ENCODE data around the gene BOK. TPM values are rescaled to one million over a fixed set of nuclear protein-coding genes. Genes with fewer than 3 reads are reported as not detected.
"Not testable (repeated sequence)": the region's sequence is repeated elsewhere in the genome, so short reads cannot be mapped to it uniquely, and the experiment has no call there.

The BOK gene
- total and polyA plus RNA-seq, 2 donors (not counting 3 experiments of a cell fraction or from before 2014, with no cell fraction given): 76.0 to 95.5 TPM

- H3K36me3 ChIP-seq (ENCODE audit: control insufficient read depth in 2 of 2, extremely low read depth in 1 of 2, insufficient read depth in 2 of 2, low read length in 2 of 2); BruUV-seq (replicated peaks); H3K9ac ChIP-seq (replicated peaks; ENCODE audit: extremely low read depth, insufficient read depth, low read length); H4K20me1 ChIP-seq (replicated peaks; ENCODE audit: control insufficient read depth, extremely low read depth, insufficient read depth, low read length); H3K79me2 ChIP-seq (ENCODE audit: control insufficient read depth, insufficient read depth, low read length); intact Hi-C loops (cut with micrococcal nuclease); H3K27me3 ChIP-seq (ENCODE audit: control insufficient read depth in 2 of 2, insufficient read depth in 2 of 2, low read length in 2 of 2); dilution Hi-C loops (cut with MboI; ENCODE audit: extremely low pct_ligation_motif_present, low sequenced_read_pairs); H3K4me2 ChIP-seq (ENCODE audit: insufficient read depth, low read length); H2AFZ ChIP-seq (ENCODE audit: low read depth, low read length); H3K9me3 ChIP-seq (replicated peaks; ENCODE audit: control insufficient read depth, insufficient read depth, low read length); H3K27ac ChIP-seq (ENCODE audit: insufficient read depth, low read depth, low read length); FAIRE-seq; H3K4me1 ChIP-seq (ENCODE audit: control insufficient read depth, extremely low read depth, insufficient read depth, low read length); DNase-seq (ENCODE audit: low read depth, low spot score); H3K9me1 ChIP-seq (replicated peaks; ENCODE audit: control insufficient read depth, extremely low read depth, insufficient read depth, low read length); H3K4me3 ChIP-seq (replicated peaks in 1 of 3; ENCODE audit: insufficient read depth in 1 of 3, low read depth in 1 of 3, low read length in 3 of 3): not testable (repeated sequence)
- ChIA-PET CTCF (interaction anchor here (1.3 kb wide), 1 partner anchor 9 kb away, joined by 3 read pairs; no protein-coding TSS in a partner anchor), POLR2A (interaction anchor here (0.7 kb wide), 1 partner anchor 340 kb away, joined by 3 read pairs; no protein-coding TSS in a partner anchor)
Observed at GRCh38 chr2:241525818-241526780, 32.4 kb upstream of the BOK start.

DNA sequence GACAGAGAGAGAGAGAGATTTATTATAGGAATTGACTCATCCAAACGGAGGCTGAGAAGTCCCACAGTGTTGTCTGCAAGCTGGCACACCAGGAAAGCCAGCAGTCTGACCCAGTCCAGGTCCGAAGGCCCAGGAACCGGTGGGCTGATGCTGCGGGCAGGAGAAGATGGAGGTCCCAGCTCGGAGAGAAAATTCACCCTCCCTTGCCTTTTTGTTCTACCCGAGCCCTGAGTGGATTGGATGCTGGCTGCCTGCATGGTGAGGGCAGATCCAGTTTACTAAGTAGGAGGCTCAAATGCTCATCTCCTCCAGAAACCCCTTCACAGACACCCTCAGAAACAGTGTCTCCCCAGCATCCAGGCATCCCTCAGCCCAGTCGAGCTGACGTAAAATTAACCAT, 28.0 kb upstream of the BOK start:
- no peak overlapping the region for H2AFZ ChIP-seq (ENCODE audit: low read depth, low read length)
- intact Hi-C loops (cut with micrococcal nuclease) (no loop called here), dilution Hi-C loops (cut with MboI; ENCODE audit: extremely low pct_ligation_motif_present, low sequenced_read_pairs) (no loop called here)
- POLR2A ChIA-PET: no interaction called here
- no peaks in the 10 kb centered on the region for H3K36me3 ChIP-seq (ENCODE audit: control insufficient read depth in 2 of 2, extremely low read depth in 1 of 2, insufficient read depth in 2 of 2, low read length in 2 of 2)
- TF ChIP-seq POLR2AphosphoS5 (IDR thresholded peaks at IDR 0.05; ENCODE audit: insufficient read depth, low read depth, low read length) (no peak), GATA2 (IDR thresholded peaks at IDR 0.05; ENCODE audit: insufficient read depth, insufficient read length, low read depth, low read length) (no peak), MYC (IDR thresholded peaks at IDR 0.05; ENCODE audit: low read depth, low read length) (no peak), POLR2A (IDR thresholded peaks at IDR 0.05; ENCODE audit: low read depth, low read length) (no peak), EZH2 (IDR thresholded peaks at IDR 0.05; ENCODE audit: borderline replicate concordance, low read depth, low read length, severe bottlenecking) (no peak), MAX (IDR thresholded peaks at IDR 0.05; ENCODE audit: insufficient read depth, insufficient read length) (no peak), FOS (IDR thresholded peaks at IDR 0.05; ENCODE audit: borderline replicate concordance, insufficient read depth, low read length) (no peak), JUN (IDR thresholded peaks at IDR 0.05; ENCODE audit: borderline replicate concordance, insufficient read depth, insufficient read length, low read depth) (no peak)
- TF ChIP-seq, protein P1, sequence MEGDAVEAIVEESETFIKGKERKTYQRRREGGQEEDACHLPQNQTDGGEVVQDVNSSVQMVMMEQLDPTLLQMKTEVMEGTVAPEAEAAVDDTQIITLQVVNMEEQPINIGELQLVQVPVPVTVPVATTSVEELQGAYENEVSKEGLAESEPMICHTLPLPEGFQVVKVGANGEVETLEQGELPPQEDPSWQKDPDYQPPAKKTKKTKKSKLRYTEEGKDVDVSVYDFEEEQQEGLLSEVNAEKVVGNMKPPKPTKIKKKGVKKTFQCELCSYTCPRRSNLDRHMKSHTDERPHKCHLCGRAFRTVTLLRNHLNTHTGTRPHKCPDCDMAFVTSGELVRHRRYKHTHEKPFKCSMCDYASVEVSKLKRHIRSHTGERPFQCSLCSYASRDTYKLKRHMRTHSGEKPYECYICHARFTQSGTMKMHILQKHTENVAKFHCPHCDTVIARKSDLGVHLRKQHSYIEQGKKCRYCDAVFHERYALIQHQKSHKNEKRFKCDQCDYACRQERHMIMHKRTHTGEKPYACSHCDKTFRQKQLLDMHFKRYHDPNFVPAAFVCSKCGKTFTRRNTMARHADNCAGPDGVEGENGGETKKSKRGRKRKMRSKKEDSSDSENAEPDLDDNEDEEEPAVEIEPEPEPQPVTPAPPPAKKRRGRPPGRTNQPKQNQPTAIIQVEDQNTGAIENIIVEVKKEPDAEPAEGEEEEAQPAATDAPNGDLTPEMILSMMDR (IDR thresholded peaks at IDR 0.05; ENCODE audit: extremely low read depth in 1 of 2, insufficient read depth in 1 of 2, low read depth in 1 of 2, low read length in 2 of 2): no peak
- no peaks in the 10 kb centered on the region for H4K20me1 ChIP-seq (replicated peaks; ENCODE audit: control insufficient read depth, extremely low read depth, insufficient read depth, low read length)
- no peak for FAIRE-seq
- no peak overlapping the region for H3K9ac ChIP-seq (replicated peaks; ENCODE audit: extremely low read depth, insufficient read depth, low read length)
- H3K9me1 ChIP-seq (replicated peaks; ENCODE audit: control insufficient read depth, extremely low read depth, insufficient read depth, low read length): no peaks in the 10 kb centered on the region
- no peak for DNase-seq (ENCODE audit: low read depth, low spot score)
- no peak overlapping the region for H3K27ac ChIP-seq (ENCODE audit: insufficient read depth, low read depth, low read length)
- no peaks in the 10 kb centered on the region for H3K9me3 ChIP-seq (replicated peaks; ENCODE audit: control insufficient read depth, insufficient read depth, low read length)
- CTCF ChIA-PET: no interaction called here
- peaks cover 4 to 5% of the 10 kb centered on the region in 2 experiments for H3K27me3 ChIP-seq (ENCODE audit: control insufficient read depth in 2 of 2, insufficient read depth in 2 of 2, low read length in 2 of 2)
- no peak overlapping the region for H3K4me3 ChIP-seq (replicated peaks in 1 of 3; ENCODE audit: insufficient read depth in 1 of 3, low read depth in 1 of 3, low read length in 3 of 3)
- no peaks in the 10 kb centered on the region for H3K79me2 ChIP-seq (ENCODE audit: control insufficient read depth, insufficient read depth, low read length)
- no TSS peak for BruUV-seq (replicated peaks)
- H3K4me2 ChIP-seq (ENCODE audit: insufficient read depth, low read length): no peak overlapping the region
- no peaks in the 10 kb centered on the region for H3K4me1 ChIP-seq (ENCODE audit: control insufficient read depth, extremely low read depth, insufficient read depth, low read length)
